GM19372 (cell line): ENCODE data around the gene SHOX.

ENCODE experiments used
- ATAC-seq: cut with Tn5 transposase; IDR thresholded peaks from one replicate; pipeline ENCODE4 v1.9.1; 2021; ENCODE audit warnings: mild to moderate bottlenecking, low read depth, moderate library complexity; ENCODE audit not compliant: unreplicated experiment

SHOX gene

GRCh38 chrX:703866-704265 is 73.3 kb downstream of the SHOX start:
- no peak for ATAC-seq
